Keratinocyte (primary cell): ENCODE measurements around the gene PAPSS2. TPM values are rescaled to one million over a fixed set of nuclear protein-coding genes. Genes with fewer than 3 reads are reported as not detected.

Experiments used
- DNase-seq: peaks from one replicate; pipeline ENCODE4 v3.0.0-alpha.2; 2011; ENCODE audit warnings: low read depth, missing footprints, low spot score
- FAIRE-seq: peaks from 2 replicates; lab custom pipeline; 2011; peaks lifted over from hg19 to GRCh38; lab: Jason Lieb, UNC
- H2AFZ ChIP-seq: 2 replicates; pipeline ENCODE4 v1.6.0; 2012; ENCODE audit warnings: low read length, control low read depth, inconsistent platforms; ENCODE audit not compliant: control insufficient read depth
- H3K27ac ChIP-seq: 2 replicates; pipeline ENCODE4 v1.5.1; 2011; ENCODE audit warnings: low read length; ENCODE audit not compliant: control insufficient read depth, insufficient read depth
- H3K27me3 ChIP-seq: 3 replicates; pipeline ENCODE4 v1.6.0; 2011; ENCODE audit warnings: low read length; ENCODE audit not compliant: control insufficient read depth, insufficient read depth; ENCODE audit errors: extremely low read depth
- H3K36me3 ChIP-seq, 2 experiments: 2 replicates in 1 of 2; 3 replicates in 1 of 2; pipeline ENCODE4 v1.5.1; 2011; ENCODE audit warnings: low read length in 2 of 2, mild to moderate bottlenecking in 1 of 2; ENCODE audit not compliant: control insufficient read depth in 2 of 2, insufficient read depth in 2 of 2; ENCODE audit errors: extremely low read depth in 1 of 2
- H3K4me1 ChIP-seq: 3 replicates; pipeline ENCODE4 v1.5.1; 2011; ENCODE audit warnings: low read length; ENCODE audit not compliant: control insufficient read depth, insufficient read depth; ENCODE audit errors: extremely low read depth
- H3K4me2 ChIP-seq: 3 replicates; pipeline ENCODE4 v1.6.0; 2011; ENCODE audit warnings: low read depth, low read length; ENCODE audit not compliant: control insufficient read depth, insufficient read depth; ENCODE audit errors: extremely low read depth
- H3K4me3 ChIP-seq, 3 experiments: fragments of 200-600 bp in 1 of 3; sonication (generic) in 1 of 3; 2 replicates in 2 of 3; 3 replicates in 1 of 3; pipeline ENCODE4 v1.5.1; 2011 to 2016; ENCODE audit warnings: low read length in 3 of 3, mild to moderate bottlenecking in 3 of 3, control low read depth in 2 of 3, inconsistent platforms in 1 of 3, low read depth in 1 of 3, mixed read lengths in 1 of 3, mixed run types in 1 of 3, moderate library complexity in 1 of 3; ENCODE audit not compliant: control insufficient read depth in 2 of 3, insufficient read depth in 2 of 3; ENCODE audit errors: extremely low read depth in 1 of 3
- H3K79me2 ChIP-seq: 2 replicates; pipeline ENCODE4 v1.6.0; 2012; ENCODE audit warnings: low read length; ENCODE audit not compliant: control insufficient read depth, insufficient read depth
- H3K9ac ChIP-seq: 3 replicates; pipeline ENCODE4 v1.6.0; 2011; ENCODE audit warnings: low read length; ENCODE audit not compliant: control insufficient read depth, insufficient read depth; ENCODE audit errors: extremely low read depth
- H3K9me1 ChIP-seq: 3 replicates; pipeline ENCODE4 v1.6.0; 2011; ENCODE audit warnings: low read length; ENCODE audit not compliant: control insufficient read depth, insufficient read depth; ENCODE audit errors: extremely low read depth
- H3K9me3 ChIP-seq: 2 replicates; pipeline ENCODE4 v1.5.1; 2012; ENCODE audit warnings: low read depth, low read length; ENCODE audit not compliant: control insufficient read depth
- H4K20me1 ChIP-seq: 3 replicates; pipeline ENCODE4 v1.6.0; 2011; ENCODE audit warnings: low read length; ENCODE audit not compliant: control insufficient read depth, insufficient read depth; ENCODE audit errors: extremely low read depth
- CTCF ChIP-seq, 3 experiments: IDR thresholded peaks in 1 of 3; conservative IDR thresholded peaks in 1 of 3; optimal IDR thresholded peaks in 1 of 3; 2 replicates in 2 of 3; 3 replicates in 1 of 3; pipeline versions ENCODE3 to v1.5.1; 2011; ENCODE audit warnings: low read length in 3 of 3, mild to moderate bottlenecking in 3 of 3, moderate library complexity in 2 of 3, control low read depth in 1 of 3, inconsistent platforms in 1 of 3; ENCODE audit not compliant: insufficient read depth in 2 of 3; ENCODE audit errors: extremely low read depth in 1 of 3
- EZH2 ChIP-seq: IDR thresholded peaks from one replicate; pipeline ENCODE4 v1.6.1; 2012; ENCODE audit warnings: inconsistent platforms, mild to moderate bottlenecking, low read length, moderate library complexity
- dilution Hi-C: fragments of 300-500 bp; cut with MboI; formaldehyde crosslinking; loops from one replicate; pipeline ENCODE4 v1.7.0; 2020; ENCODE audit warnings: low sequenced_read_pairs; ENCODE audit not compliant: extremely low pct_ligation_motif_present
- polyA plus RNA-seq, 5 experiments: library from polyadenylated mRNA; depleted of rRNA in 3 of 5; stranded (reverse) in 3 of 5; stranded (forward) in 1 of 5; unstranded in 1 of 5; fragments of >200 nt; gene quantifications; 1 replicate in 1 of 5; 2 replicates in 3 of 5; 3 replicates in 1 of 5; pipeline versions ENCODE4 v1.2.1 to v1.2.3, GENCODE V29; 2011 to 2012; ENCODE audit warnings: missing spikeins in 2 of 5, low read depth in 1 of 5, low replicate concordance in 1 of 5

Gene PAPSS2
- polyA plus RNA-seq, 1 donor (not counting 4 experiments of a cell fraction or from before 2014, with no cell fraction given): 1.1 TPM

- FAIRE-seq (no peak), DNase-seq (no peak)
- Histone ChIP-seq H3K9me3 (no peaks in the 10 kb centered on the region), H3K4me3 (no peak overlapping the region), H3K4me1 (peaks cover under 1% of the 10 kb centered on the region), H3K9me1 (no peaks in the 10 kb centered on the region), H3K27ac (no peak overlapping the region), H3K4me2 (no peak overlapping the region), H3K9ac (no peak overlapping the region), H3K79me2 (no peaks in the 10 kb centered on the region), H3K36me3 (no peaks in the 10 kb centered on the region), H3K27me3 (no peaks in the 10 kb centered on the region), H2AFZ (no peak overlapping the region), H4K20me1 (no peaks in the 10 kb centered on the region)
- dilution Hi-C loops: no loop called here
- TF ChIP-seq CTCF (optimal IDR thresholded peaks at IDR 0.05 in 1 of 3, IDR thresholded peaks at IDR 0.05 in 1 of 3, conservative IDR thresholded peaks at IDR 0.05 in 1 of 3; ENCODE audit: extremely low read depth in 1 of 3, insufficient read depth in 2 of 3, low read length in 3 of 3): no peak
- no peak for TF ChIP-seq EZH2
These were observed 26.3 kb downstream of the PAPSS2 start for GRCh38 chr10:87685832-87686574.

GRCh38 chr10:87691506-87692070, 31.9 kb downstream of the PAPSS2 start:
- H3K4me1 ChIP-seq: peaks cover 11% of the 10 kb centered on the region
- dilution Hi-C loops: no loop called here
- no peak overlapping the region for H3K4me3 ChIP-seq
- no peaks in the 10 kb centered on the region for H3K27me3 ChIP-seq
- FAIRE-seq (peak; percentile 81), DNase-seq (no peak)
- H3K27ac ChIP-seq: no peak overlapping the region
- H3K9me3 ChIP-seq: no peaks in the 10 kb centered on the region
- H3K4me2 ChIP-seq: peak overlapping the region; percentile 32
- no peaks in the 10 kb centered on the region for H3K9me1 ChIP-seq
- TF ChIP-seq CTCF (optimal IDR thresholded peaks at IDR 0.05 in 1 of 3, IDR thresholded peaks at IDR 0.05 in 1 of 3, conservative IDR thresholded peaks at IDR 0.05 in 1 of 3; ENCODE audit: extremely low read depth in 1 of 3, insufficient read depth in 2 of 3, low read length in 3 of 3) (no peak), EZH2 (no peak)
- no peak overlapping the region for H3K9ac ChIP-seq
- no peaks in the 10 kb centered on the region for H3K79me2 ChIP-seq
- H3K36me3 ChIP-seq: no peaks in the 10 kb centered on the region
- no peak overlapping the region for H2AFZ ChIP-seq
- no peaks in the 10 kb centered on the region for H4K20me1 ChIP-seq
